ENCODE results near the gene TNIP2. TPM values are rescaled to one million over a fixed set of nuclear protein-coding genes. Genes with fewer than 3 reads are reported as not detected.

TNIP2 gene
- total RNA-seq, 1 experiment from 2014 or later = 52.5 TPM

Other genes with a start within 250 kb of the TNIP2 start
- 12.1 and 14.9 TPM in 2 replicates for gene FAM193A, start 219.7 kb downstream of the TNIP2 start, total RNA-seq (2014; rRNA removed)
- 26.9 and 31.7 TPM in 2 replicates for gene SH3BP2, start 36.7 kb upstream of the TNIP2 start, total RNA-seq (2014; rRNA removed)
- gene ADD1, start 87.5 kb upstream of the TNIP2 start, total RNA-seq (2014; rRNA removed) = 142 and 149 TPM in 2 replicates
- gene NOP14, start 207.1 kb upstream of the TNIP2 start, total RNA-seq (2014; rRNA removed) = 23.3 and 33.1 TPM in 2 replicates
- 4.7 and 6.7 TPM in 2 replicates for gene GRK4, start 207.2 kb upstream of the TNIP2 start, total RNA-seq (2014; rRNA removed)